H9 (cell line): Measurements from ENCODE around the gene VEGFA. TPM values are rescaled to one million over a fixed set of nuclear protein-coding genes. Genes with fewer than 3 reads are reported as not detected.

Source experiments
- DNase-seq: peaks from one replicate; pipeline ENCODE4 v3.0.0-alpha.2; 2017
- H2AFZ ChIP-seq: one replicate; pipeline ENCODE4 v1.6.1; 2013; ENCODE audit warnings: mild to moderate bottlenecking, low read length, control low read depth, moderate library complexity
- H2AK5ac ChIP-seq: 2 replicates; pipeline ENCODE4 v1.6.1; 2013; ENCODE audit warnings: low read length, control low read depth, mixed read lengths; ENCODE audit not compliant: insufficient read length
- H2BK120ac ChIP-seq: one replicate; pipeline ENCODE4 v1.6.1; 2013; ENCODE audit warnings: low read depth, mild to moderate bottlenecking, low read length, control low read depth, inconsistent platforms; ENCODE audit not compliant: poor library complexity, severe bottlenecking
- H2BK12ac ChIP-seq: 2 replicates; pipeline ENCODE4 v1.6.1; 2013; ENCODE audit warnings: low read length, control low read depth, mixed read lengths, low read depth; ENCODE audit not compliant: insufficient read length
- H2BK15ac ChIP-seq: 2 replicates; pipeline ENCODE4 v1.6.1; 2013; ENCODE audit warnings: low read depth, low read length, control low read depth
- H2BK20ac ChIP-seq: one replicate; pipeline ENCODE4 v1.6.1; 2013; ENCODE audit warnings: low read depth, mild to moderate bottlenecking, low read length, control low read depth, inconsistent platforms; ENCODE audit not compliant: poor library complexity, severe bottlenecking
- H2BK5ac ChIP-seq: 2 replicates; pipeline ENCODE4 v1.6.1; 2013; ENCODE audit warnings: low read length, control low read depth, mixed read lengths; ENCODE audit not compliant: insufficient read length
- H3K14ac ChIP-seq: 2 replicates; pipeline ENCODE4 v1.6.1; 2013; ENCODE audit warnings: low read length, control low read depth; ENCODE audit not compliant: insufficient read depth
- H3K18ac ChIP-seq: 2 replicates; pipeline ENCODE4 v1.6.1; 2013; ENCODE audit warnings: low read depth, mild to moderate bottlenecking, mixed read lengths, low read length, control low read depth; ENCODE audit not compliant: insufficient read length
- H3K23ac ChIP-seq: 2 replicates; pipeline ENCODE4 v1.6.1; 2013; ENCODE audit warnings: low read length, control low read depth, mixed read lengths, low read depth; ENCODE audit not compliant: insufficient read length
- H3K23me2 ChIP-seq: 2 replicates; pipeline ENCODE4 v1.6.1; 2013; ENCODE audit warnings: low read depth, mild to moderate bottlenecking, mixed read lengths, low read length, control low read depth; ENCODE audit not compliant: insufficient read length, poor library complexity, severe bottlenecking
- H3K27ac ChIP-seq: 2 replicates; pipeline ENCODE4 v1.5.1; 2013; ENCODE audit warnings: low read length, control low read depth, mixed read lengths, low read depth; ENCODE audit not compliant: insufficient read length
- H3K27me3 ChIP-seq: 2 replicates; pipeline ENCODE4 v1.6.1; 2013; ENCODE audit warnings: low read length, control low read depth, inconsistent platforms; ENCODE audit not compliant: insufficient read depth
- H3K4ac ChIP-seq: 2 replicates; pipeline ENCODE4 v1.6.1; 2013; ENCODE audit warnings: low read depth, mild to moderate bottlenecking, control low read depth, inconsistent platforms, low read length, moderate library complexity
- H3K4me1 ChIP-seq: 2 replicates; pipeline ENCODE4 v1.6.1; 2013; ENCODE audit warnings: low read length, control low read depth, inconsistent platforms; ENCODE audit not compliant: insufficient read depth
- H3K4me2 ChIP-seq: 2 replicates; pipeline ENCODE4 v1.6.1; 2013; ENCODE audit warnings: low read length, control low read depth, mixed read lengths; ENCODE audit not compliant: insufficient read length, insufficient read depth
- H3K56ac ChIP-seq: 2 replicates; pipeline ENCODE4 v1.6.1; 2013; ENCODE audit warnings: low read depth, mild to moderate bottlenecking, mixed read lengths, low read length, control low read depth; ENCODE audit not compliant: insufficient read length
- H3K79me1 ChIP-seq: 2 replicates; pipeline ENCODE4 v1.6.1; 2013; ENCODE audit warnings: low read depth, mild to moderate bottlenecking, moderate library complexity, low read length, control low read depth, inconsistent platforms; ENCODE audit not compliant: insufficient read depth, poor library complexity, severe bottlenecking
- H3K79me2 ChIP-seq: 2 replicates; pipeline ENCODE4 v1.6.1; 2013; ENCODE audit warnings: low read length, control low read depth, inconsistent platforms; ENCODE audit not compliant: insufficient read depth
- H3K9ac ChIP-seq: 2 replicates; pipeline ENCODE4 v1.6.1; 2013; ENCODE audit warnings: low read length, control low read depth, mixed read lengths; ENCODE audit not compliant: insufficient read length; ENCODE audit errors: extremely low read depth
- H3K9me3 ChIP-seq: one replicate; pipeline ENCODE4 v1.6.1; 2013; ENCODE audit warnings: low read depth, low read length, inconsistent platforms; ENCODE audit not compliant: control insufficient read depth
- H3T11ph ChIP-seq: one replicate; pipeline ENCODE4 v1.6.1; 2013; ENCODE audit warnings: mild to moderate bottlenecking, low read length, control low read depth, inconsistent platforms
- H4K20me1 ChIP-seq: one replicate; pipeline ENCODE4 v1.6.1; 2013; ENCODE audit not compliant: control insufficient read depth, insufficient read length, insufficient read depth
- H4K5ac ChIP-seq: 2 replicates; pipeline ENCODE4 v1.6.1; 2013; ENCODE audit warnings: low read depth, mild to moderate bottlenecking, mixed read lengths, low read length, control low read depth; ENCODE audit not compliant: insufficient read length
- H4K8ac ChIP-seq: replicated peaks from 2 replicates; pipeline ENCODE4 v1.6.1; 2013; ENCODE audit warnings: low read length, control low read depth, mixed read lengths, low read depth; ENCODE audit not compliant: insufficient read length
- H4K91ac ChIP-seq: 2 replicates; pipeline ENCODE4 v1.6.1; 2013; ENCODE audit warnings: low read depth, mild to moderate bottlenecking, moderate library complexity, mixed read lengths, low read length, control low read depth; ENCODE audit not compliant: insufficient read length
- H3K27ac Mint-ChIP-seq, 3 experiments: 2 replicates in 2 of 3; 3 replicates in 1 of 3; pipeline ENCODE4 v1.8.0; 2020 to 2021; ENCODE audit warnings: mixed read lengths in 3 of 3, mild to moderate bottlenecking in 1 of 3, moderate library complexity in 1 of 3
- H3K27me3 Mint-ChIP-seq: 2 replicates; pipeline ENCODE4 v1.8.0; 2021; ENCODE audit warnings: low read depth, mild to moderate bottlenecking, moderate library complexity, mixed read lengths
- H3K36me3 Mint-ChIP-seq, 3 experiments: 2 replicates in 2 of 3; 3 replicates in 1 of 3; pipeline ENCODE4 v1.8.0; 2020 to 2021; ENCODE audit warnings: low read depth in 3 of 3, mixed read lengths in 3 of 3; ENCODE audit not compliant: insufficient read depth in 1 of 3
- H3K4me1 Mint-ChIP-seq, 2 experiments: 2 replicates each; pipeline ENCODE4 v1.8.0; 2020; ENCODE audit warnings: mixed read lengths in 2 of 2
- H3K4me3 Mint-ChIP-seq, 2 experiments: 2 replicates in 1 of 2; 3 replicates in 1 of 2; pipeline ENCODE4 v1.8.0; 2020 to 2021; ENCODE audit warnings: mild to moderate bottlenecking in 2 of 2, mixed read lengths in 2 of 2, moderate library complexity in 1 of 2
- H3K9me3 Mint-ChIP-seq, 2 experiments: 2 replicates in 1 of 2; 3 replicates in 1 of 2; pipeline ENCODE4 v1.8.0; 2020; ENCODE audit warnings: mild to moderate bottlenecking in 2 of 2, mixed read lengths in 2 of 2, moderate library complexity in 1 of 2
- total RNA-seq: library from RNA; stranded (reverse); gene quantifications from 2 replicates; pipeline ENCODE4 v1.2.1, GENCODE V29; 2021
- TF ChIP-seq, protein P1 (sequence below): fragments of 200-600 bp; sonication (generic); conservative IDR thresholded peaks from 3 replicates; pipeline ENCODE4 v1.8.0; 2021; ENCODE audit warnings: antibody characterized with exemption, mild to moderate bottlenecking

Gene VEGFA
- total RNA-seq, 1 experiment from 2014 or later, result 47.9 TPM

- H3K4me1 ChIP-seq, result peaks cover 5% of the 10 kb centered on the region; the same call in 1 of the 2 replicates
- H3K18ac ChIP-seq, result no peak overlapping the region
- no peak overlapping the region for H2BK12ac ChIP-seq
- TF ChIP-seq, protein P1, sequence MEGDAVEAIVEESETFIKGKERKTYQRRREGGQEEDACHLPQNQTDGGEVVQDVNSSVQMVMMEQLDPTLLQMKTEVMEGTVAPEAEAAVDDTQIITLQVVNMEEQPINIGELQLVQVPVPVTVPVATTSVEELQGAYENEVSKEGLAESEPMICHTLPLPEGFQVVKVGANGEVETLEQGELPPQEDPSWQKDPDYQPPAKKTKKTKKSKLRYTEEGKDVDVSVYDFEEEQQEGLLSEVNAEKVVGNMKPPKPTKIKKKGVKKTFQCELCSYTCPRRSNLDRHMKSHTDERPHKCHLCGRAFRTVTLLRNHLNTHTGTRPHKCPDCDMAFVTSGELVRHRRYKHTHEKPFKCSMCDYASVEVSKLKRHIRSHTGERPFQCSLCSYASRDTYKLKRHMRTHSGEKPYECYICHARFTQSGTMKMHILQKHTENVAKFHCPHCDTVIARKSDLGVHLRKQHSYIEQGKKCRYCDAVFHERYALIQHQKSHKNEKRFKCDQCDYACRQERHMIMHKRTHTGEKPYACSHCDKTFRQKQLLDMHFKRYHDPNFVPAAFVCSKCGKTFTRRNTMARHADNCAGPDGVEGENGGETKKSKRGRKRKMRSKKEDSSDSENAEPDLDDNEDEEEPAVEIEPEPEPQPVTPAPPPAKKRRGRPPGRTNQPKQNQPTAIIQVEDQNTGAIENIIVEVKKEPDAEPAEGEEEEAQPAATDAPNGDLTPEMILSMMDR, result no peak
- H3K27ac ChIP-seq, result no peak overlapping the region
- H2BK120ac ChIP-seq, result no peak overlapping the region
- no peaks in the 10 kb centered on the region for H3K9me3 ChIP-seq
- no peaks in the 10 kb centered on the region for H3K79me1 ChIP-seq
- no peaks in the 10 kb centered on the region for H3K27me3 ChIP-seq
- H2AK5ac ChIP-seq, result no peak overlapping the region
- no peak for DNase-seq
- Mint-ChIP-seq H3K4me1 (peaks cover 46 to 63% of the 10 kb centered on the region in 2 experiments), H3K9me3 (no peaks in the 10 kb centered on the region), H3K27ac (no peak overlapping the region), H3K4me3 (no peak overlapping the region; a peak in 1 of 5 replicates), H3K36me3 (peaks cover 0 to 3% (median 0%) of the 10 kb centered on the region in 3 experiments; a peak in 1 of 7 replicates), H3K27me3 (peaks cover 10% of the 10 kb centered on the region)
- no peak overlapping the region for H3K4me2 ChIP-seq
- H4K91ac ChIP-seq, result no peak overlapping the region
- no peak overlapping the region for H2BK15ac ChIP-seq
- no peak overlapping the region for H4K5ac ChIP-seq
- no peak overlapping the region for H3K23ac ChIP-seq
- H3K79me2 ChIP-seq, result no peaks in the 10 kb centered on the region
- no peak overlapping the region for H3K14ac ChIP-seq
- no peak overlapping the region for H4K8ac ChIP-seq
- H2AFZ ChIP-seq, result no peak overlapping the region
- no peak overlapping the region for H3K4ac ChIP-seq
- H3K56ac ChIP-seq, result no peak overlapping the region
- no peak overlapping the region for H2BK5ac ChIP-seq
- no peak overlapping the region for H3T11ph ChIP-seq
- H3K23me2 ChIP-seq, result peaks cover 9% of the 10 kb centered on the region
- H3K9ac ChIP-seq, result no peak overlapping the region
- no peak overlapping the region for H2BK20ac ChIP-seq
- no peaks in the 10 kb centered on the region for H4K20me1 ChIP-seq
These were observed 4.1 kb upstream of the VEGFA start for GRCh38 chr6:43765776-43766499.
